OCI-M2 (cell line): ENCODE measurements around the gene WDR18.

Experiments
- DNase-seq: peaks from one replicate; lab custom pipeline; 2025; ENCODE audit not compliant: unreplicated experiment; lab: John Stamatoyannopoulos, UW

The WDR18 gene

DNA sequence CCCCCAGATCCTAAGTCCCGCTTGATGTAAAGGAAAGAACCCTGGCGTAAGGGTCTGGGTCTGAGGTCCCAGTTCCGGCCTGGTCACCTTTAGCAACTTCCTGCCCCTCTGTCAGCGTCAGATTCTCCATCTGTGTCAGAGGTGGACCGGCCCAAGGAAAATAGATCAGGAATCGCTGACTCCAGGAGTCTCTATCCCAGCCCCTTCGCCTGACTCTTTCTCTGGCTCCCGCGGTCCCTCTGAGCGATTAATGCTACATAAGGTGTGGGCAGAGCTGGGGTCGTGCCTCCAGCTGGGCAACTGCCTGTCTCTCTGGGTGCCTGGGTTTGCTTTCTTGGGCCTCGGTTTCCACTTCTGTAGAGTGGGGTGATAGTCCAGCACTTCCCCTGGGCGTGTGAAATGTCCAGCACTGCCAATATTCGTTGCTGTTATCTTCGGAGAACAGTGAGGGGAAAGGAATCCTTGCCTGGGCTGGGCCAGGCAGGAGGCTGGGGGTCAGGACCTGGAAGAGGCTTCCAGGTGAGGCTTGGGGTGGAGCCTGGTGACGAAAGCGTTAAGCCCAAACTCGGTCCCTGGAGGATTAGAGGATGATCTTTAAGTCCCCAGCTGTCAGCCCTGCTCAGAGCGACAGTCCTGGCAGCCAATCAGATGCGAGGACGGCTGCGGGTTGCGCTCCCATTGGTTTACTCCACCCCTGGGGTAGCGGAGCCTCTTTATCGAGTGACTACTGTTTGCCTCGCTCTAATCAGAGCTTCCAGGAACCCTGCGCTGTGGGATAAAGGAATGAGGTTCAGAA is 56.5 kb downstream of the WDR18 start:
- peak; percentile 81 for DNase-seq

DNA sequence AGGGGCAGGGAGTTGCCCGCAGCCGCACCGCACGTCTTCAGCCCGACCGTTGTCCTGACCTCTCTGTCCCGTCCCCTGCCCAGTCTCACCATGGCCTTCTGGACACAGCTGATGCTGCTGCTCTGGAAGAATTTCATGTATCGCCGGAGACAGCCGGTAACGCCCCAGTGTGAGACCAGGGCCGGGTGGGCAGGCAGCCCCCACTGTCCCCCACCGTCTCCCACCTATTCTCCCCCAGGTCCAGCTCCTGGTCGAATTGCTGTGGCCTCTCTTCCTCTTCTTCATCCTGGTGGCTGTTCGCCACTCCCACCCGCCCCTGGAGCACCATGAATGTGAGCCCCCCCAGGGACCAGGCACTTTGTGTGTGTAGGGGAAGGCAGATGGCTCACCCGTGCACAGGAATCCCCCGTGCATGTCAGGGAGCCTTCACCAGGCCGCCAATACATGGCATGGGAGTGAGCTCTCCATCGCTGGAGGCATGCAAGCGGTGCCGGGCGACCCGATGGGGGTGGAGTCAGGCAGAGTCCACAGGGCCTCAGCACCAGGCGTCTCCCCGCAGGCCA is 57.2 kb downstream of the WDR18 start:
- no peak for DNase-seq

DNA sequence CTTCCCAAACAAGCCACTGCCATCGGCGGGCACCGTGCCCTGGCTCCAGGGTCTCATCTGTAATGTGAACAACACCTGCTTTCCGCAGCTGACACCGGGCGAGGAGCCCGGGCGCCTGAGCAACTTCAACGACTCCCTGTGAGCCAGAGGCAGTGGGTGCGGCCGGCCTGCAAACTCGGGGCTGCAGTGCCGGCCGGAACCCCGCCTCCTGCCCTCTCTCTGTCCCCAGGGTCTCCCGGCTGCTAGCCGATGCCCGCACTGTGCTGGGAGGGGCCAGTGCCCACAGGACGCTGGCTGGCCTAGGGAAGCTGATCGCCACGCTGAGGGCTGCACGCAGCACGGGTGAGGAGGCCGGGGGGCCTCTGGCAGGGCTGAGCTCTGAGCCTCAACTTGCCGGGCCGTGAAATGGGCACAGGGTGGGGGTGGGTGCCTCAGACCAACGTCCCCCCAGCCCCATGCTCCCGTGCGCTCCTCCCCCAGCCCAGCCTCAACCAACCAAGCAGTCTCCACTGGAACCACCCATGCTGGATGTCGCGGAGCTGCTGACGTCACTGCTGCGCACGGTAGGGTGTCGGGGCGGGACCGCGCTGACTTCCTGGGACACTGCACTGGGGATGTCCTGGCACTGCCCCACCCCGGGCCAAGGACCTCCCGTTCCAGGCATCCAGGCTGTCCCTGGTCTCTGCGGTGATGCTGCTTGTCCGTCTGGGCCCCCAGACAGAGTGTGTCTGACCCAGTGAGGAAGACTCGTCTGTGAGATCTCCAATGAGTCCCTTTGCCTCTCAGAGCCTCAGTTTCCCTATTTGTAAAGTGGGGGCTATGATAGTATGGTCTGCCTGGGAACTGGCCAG is 57.9 kb downstream of the WDR18 start:
- no peak for DNase-seq

DNA sequence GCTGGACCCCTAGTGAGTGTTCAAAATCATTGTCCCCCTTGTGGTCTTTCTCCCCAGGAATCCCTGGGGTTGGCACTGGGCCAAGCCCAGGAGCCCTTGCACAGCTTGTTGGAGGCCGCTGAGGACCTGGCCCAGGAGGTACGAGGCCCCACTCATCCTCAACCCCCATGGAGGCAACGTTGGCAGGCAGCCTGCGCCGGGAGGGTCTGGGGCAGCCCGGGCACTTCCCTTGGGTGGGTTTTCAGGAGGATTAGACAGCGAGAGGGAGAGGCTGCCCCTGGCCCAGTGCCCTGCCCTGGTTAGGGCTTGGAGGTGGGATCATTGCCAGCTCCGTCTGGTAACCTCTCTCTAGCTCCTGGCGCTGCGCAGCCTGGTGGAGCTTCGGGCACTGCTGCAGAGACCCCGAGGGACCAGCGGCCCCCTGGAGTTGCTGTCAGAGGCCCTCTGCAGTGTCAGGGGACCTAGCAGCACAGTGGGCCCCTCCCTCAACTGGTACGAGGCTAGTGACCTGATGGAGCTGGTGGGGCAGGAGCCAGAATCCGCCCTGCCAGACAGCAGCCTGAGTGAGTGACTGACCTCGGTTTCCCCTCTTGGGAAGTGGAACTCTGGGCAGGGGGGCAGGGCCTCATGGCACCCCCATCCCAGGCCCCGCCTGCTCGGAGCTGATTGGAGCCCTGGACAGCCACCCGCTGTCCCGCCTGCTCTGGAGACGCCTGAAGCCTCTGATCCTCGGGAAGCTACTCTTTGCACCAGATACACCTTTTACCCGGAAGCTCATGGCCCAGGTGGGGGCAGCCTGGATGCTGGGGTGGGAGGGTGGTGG is 58.8 kb downstream of the WDR18 start:
- no peak for DNase-seq
